CD4-positive, alpha-beta memory T cell (primary cell): ENCODE data around the gene MICAL2. TPM values are rescaled to one million over a fixed set of nuclear protein-coding genes. Genes with fewer than 3 reads are reported as not detected.

Experiments used
- CTCF ChIA-PET: fragments of 350-600 bp; sonication (Branson Sonifier 250); formaldehyde crosslinking; loops from one replicate; lab custom pipeline; 2021; ENCODE audit warnings: inconsistent platforms; ENCODE audit not compliant: partially characterized antibody; lab: Charles Lee
- POLR2A ChIA-PET: fragments of 350-600 bp; sonication (Branson Sonifier 250); formaldehyde crosslinking; loops from one replicate; lab custom pipeline; 2021; ENCODE audit not compliant: partially characterized antibody; lab: Charles Lee
- DNase-seq, 5 donors: peaks; one replicate each; pipeline versions ENCODE4 v3.0.0 to v3.0.0-alpha.2; 2020 to 2022; ENCODE audit warnings: mixed read lengths in 1 of 5
- H3K27ac ChIP-seq: one replicate; pipeline ENCODE4 v1.7.0; 2013; ENCODE audit warnings: low read depth, low read length
- H3K27me3 ChIP-seq: 2 replicates; pipeline ENCODE4 v1.7.0; 2013; ENCODE audit warnings: mild to moderate bottlenecking, low read length, moderate library complexity; ENCODE audit not compliant: insufficient read depth
- H3K36me3 ChIP-seq: 2 replicates; pipeline ENCODE4 v1.7.0; 2013; ENCODE audit warnings: mild to moderate bottlenecking, low read length, moderate library complexity; ENCODE audit not compliant: insufficient read depth
- H3K4me1 ChIP-seq: 2 replicates; pipeline ENCODE4 v1.7.0; 2013; ENCODE audit warnings: mild to moderate bottlenecking, low read length, moderate library complexity; ENCODE audit not compliant: insufficient read depth
- H3K4me3 ChIP-seq, 2 donors: one replicate each; pipeline ENCODE4 v1.7.0; 2013; ENCODE audit warnings: low read length in 2 of 2, mild to moderate bottlenecking in 1 of 2
- H3K9me3 ChIP-seq, 2 donors: one replicate each; pipeline ENCODE4 v1.7.0; 2013; ENCODE audit warnings: low read length in 2 of 2, control low read depth in 1 of 2; ENCODE audit not compliant: control insufficient read depth in 1 of 2
- H3K27ac Mint-ChIP-seq, 7 donors: one replicate each; pipeline ENCODE4 v1.8.0; 2020 to 2021; ENCODE audit warnings: mixed read lengths in 7 of 7, mild to moderate bottlenecking in 6 of 7, inconsistent platforms in 3 of 7, moderate library complexity in 3 of 7
- H3K27me3 Mint-ChIP-seq, 2 donors: one replicate each; pipeline ENCODE4 v1.8.0; 2020 to 2021; ENCODE audit warnings: mixed read lengths in 2 of 2
- H3K36me3 Mint-ChIP-seq, 2 donors: one replicate each; pipeline ENCODE4 v1.8.0; 2020 to 2021; ENCODE audit warnings: mixed read lengths in 2 of 2, inconsistent platforms in 1 of 2, mild to moderate bottlenecking in 1 of 2
- H3K4me1 Mint-ChIP-seq, 4 donors: one replicate each; pipeline ENCODE4 v1.8.0; 2020 to 2021; ENCODE audit warnings: mixed read lengths in 4 of 4, mild to moderate bottlenecking in 1 of 4
- H3K4me3 Mint-ChIP-seq, 8 donors: one replicate each; pipeline ENCODE4 v1.8.0; 2020 to 2021; ENCODE audit warnings: mixed read lengths in 8 of 8, mild to moderate bottlenecking in 7 of 8, moderate library complexity in 6 of 8, inconsistent platforms in 3 of 8
- H3K9me3 Mint-ChIP-seq, 8 donors: one replicate each; pipeline ENCODE4 v1.8.0; 2020 to 2021; ENCODE audit warnings: mixed read lengths in 8 of 8, mild to moderate bottlenecking in 5 of 8, inconsistent platforms in 3 of 8, moderate library complexity in 1 of 8
- intact Hi-C: fragments of 100-400 bp; cut with micrococcal nuclease; formaldehyde crosslinking; loops from one replicate; pipeline ENCODE4 v1.15.1; 2023
- polyA plus RNA-seq, 2 donors: library from polyadenylated mRNA; unstranded; fragments of 300-500 nt; fragmentation: Illumina TruSeq; gene quantifications; one replicate each; pipeline ENCODE4 v1.2.3, GENCODE V29; 2021
- total RNA-seq, 2 experiments: library from RNA; stranded (reverse); gene quantifications; one replicate each; pipeline ENCODE4 v1.2.3, GENCODE V29; 2021

The MICAL2 gene
- total and polyA plus RNA-seq, 4 experiments from 2014 or later, result 10.9 to 38.8 (median 28.2) TPM

DNA sequence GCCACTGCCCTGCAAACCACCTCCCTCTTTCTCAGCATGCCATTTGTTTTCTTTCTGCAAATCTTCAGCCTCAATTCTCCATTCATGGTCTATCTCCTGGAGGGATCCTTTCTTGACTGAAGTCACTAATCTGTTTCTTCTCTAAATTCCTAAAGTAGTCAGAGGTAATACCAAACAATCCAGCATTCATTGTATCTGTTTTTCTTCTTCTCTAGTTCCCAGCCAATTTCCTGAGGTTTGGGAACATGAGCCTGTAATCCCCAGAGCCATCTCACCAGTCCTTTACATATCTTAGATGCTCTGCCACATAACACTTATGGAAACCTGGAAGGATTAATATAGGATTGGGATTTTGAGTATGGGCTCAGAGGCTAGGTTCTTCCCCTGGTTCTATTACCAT, 86.5 kb downstream of the MICAL2 start:
- peaks cover 73% of the 10 kb centered on the region for H3K4me1 ChIP-seq
- POLR2A ChIA-PET, result interaction anchor here (0.9 to 17.9 kb wide), 10 partner anchors 9 to 110 kb away, joined by 3 to 251 read pairs (median 3); no protein-coding TSS in a partner anchor
- CTCF ChIA-PET, result interaction anchor here (1.8 to 6.2 kb wide), 3 partner anchors 27 to 110 kb away, joined by 10 to 54 read pairs (median 32); no protein-coding TSS in a partner anchor
- H3K27me3 Mint-ChIP-seq, result no peaks in the 10 kb centered on the region
- no peaks in the 10 kb centered on the region for H3K27me3 ChIP-seq
- DNase-seq, result no peak
- peaks cover 0 to 4% of the 10 kb centered on the region in 2 donors for H3K36me3 Mint-ChIP-seq
- peak overlapping the region; percentile 86 to 96 (median 92) for H3K4me3 Mint-ChIP-seq
- peak overlapping the region; percentile 87 to 98 (median 98) for H3K27ac Mint-ChIP-seq
- peak overlapping the region; percentile 52 for H3K27ac ChIP-seq
- no peaks in the 10 kb centered on the region for H3K9me3 Mint-ChIP-seq
- intact Hi-C loops, result loop anchor here (1.0 to 5.0 kb wide), 2 partner anchors 39 to 85 kb away; partner anchors contain the start of gene MICAL2
- peaks cover 51 to 85% (median 74%) of the 10 kb centered on the region in 4 donors for H3K4me1 Mint-ChIP-seq
- H3K9me3 ChIP-seq, result no peaks in the 10 kb centered on the region
- peak overlapping the region; percentile 65 to 83 for H3K4me3 ChIP-seq
- H3K36me3 ChIP-seq, result no peaks in the 10 kb centered on the region

GRCh38 chr11:12198251-12199222, 88.1 kb downstream of the MICAL2 start:
- Histone ChIP-seq H3K27me3 (no peaks in the 10 kb centered on the region), H3K4me3 (peak overlapping the region in 1 of 2 donors; percentile 17), H3K4me1 (peaks cover 73% of the 10 kb centered on the region), H3K9me3 (no peaks in the 10 kb centered on the region), H3K27ac (peak overlapping the region; percentile 52), H3K36me3 (no peaks in the 10 kb centered on the region)
- Mint-ChIP-seq H3K9me3 (no peaks in the 10 kb centered on the region), H3K27me3 (no peaks in the 10 kb centered on the region), H3K36me3 (peaks cover 4% of the 10 kb centered on the region in 2 donors), H3K4me1 (peaks cover 52 to 84% (median 69%) of the 10 kb centered on the region in 4 donors), H3K4me3 (peak overlapping the region; percentile 86 to 96 (median 92)), H3K27ac (peak overlapping the region; percentile 87 to 98 (median 98))
- intact Hi-C loops, result loop anchor here (5.0 kb wide), 1 partner anchor 86 kb away; the partner anchor contains the start of gene MICAL2
- POLR2A ChIA-PET, result interaction anchor here (1.1 to 17.9 kb wide), 6 partner anchors 9 to 238 kb away, joined by 3 to 251 read pairs (median 16); no protein-coding TSS in a partner anchor
- CTCF ChIA-PET, result interaction anchor here (1.1 to 6.2 kb wide), 10 partner anchors 9 to 109 kb away, joined by 3 to 54 read pairs (median 4); no protein-coding TSS in a partner anchor
- DNase-seq, result peak in 1 of 5 donors; percentile 17

DNA sequence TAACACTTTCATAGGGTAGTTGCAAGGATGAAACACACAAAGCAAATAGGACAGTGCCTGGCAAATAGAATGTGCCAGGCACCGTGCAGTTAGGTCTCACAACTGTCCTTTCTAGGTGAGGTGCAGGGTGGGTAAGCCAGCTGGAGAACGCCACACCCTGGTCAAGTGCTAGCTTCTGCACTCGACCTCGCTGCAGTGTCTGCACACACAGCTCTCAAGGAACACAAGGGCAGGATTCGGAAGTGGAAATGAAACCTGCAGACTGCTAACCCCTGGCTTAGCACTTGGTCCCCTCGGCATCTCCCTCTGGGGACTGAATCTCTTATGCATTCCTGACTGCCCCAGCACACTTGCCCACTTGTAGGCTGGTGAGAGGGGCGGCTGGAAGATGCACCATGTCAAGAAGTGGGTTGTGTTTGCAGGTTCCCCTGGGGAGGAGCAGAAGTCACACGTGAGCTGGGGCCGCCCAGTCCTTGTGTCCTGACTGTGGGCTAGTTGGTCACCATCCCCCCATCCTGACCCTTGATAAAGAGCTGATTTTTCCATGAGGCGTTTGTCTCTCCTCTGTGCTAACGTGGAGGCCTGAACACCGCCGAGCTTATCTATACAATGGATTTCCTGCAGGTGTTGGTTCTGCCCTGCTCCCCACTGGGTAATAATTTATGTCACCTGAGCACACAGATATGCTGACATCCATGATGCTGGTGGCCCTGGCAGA, 89.0 kb downstream of the MICAL2 start:
- peak overlapping the region; percentile 41 to 96 (median 90) for H3K4me3 Mint-ChIP-seq
- POLR2A ChIA-PET, result interaction anchor here (1.1 to 17.9 kb wide), 7 partner anchors 9 to 239 kb away, joined by 3 to 251 read pairs (median 15); no protein-coding TSS in a partner anchor

DNA sequence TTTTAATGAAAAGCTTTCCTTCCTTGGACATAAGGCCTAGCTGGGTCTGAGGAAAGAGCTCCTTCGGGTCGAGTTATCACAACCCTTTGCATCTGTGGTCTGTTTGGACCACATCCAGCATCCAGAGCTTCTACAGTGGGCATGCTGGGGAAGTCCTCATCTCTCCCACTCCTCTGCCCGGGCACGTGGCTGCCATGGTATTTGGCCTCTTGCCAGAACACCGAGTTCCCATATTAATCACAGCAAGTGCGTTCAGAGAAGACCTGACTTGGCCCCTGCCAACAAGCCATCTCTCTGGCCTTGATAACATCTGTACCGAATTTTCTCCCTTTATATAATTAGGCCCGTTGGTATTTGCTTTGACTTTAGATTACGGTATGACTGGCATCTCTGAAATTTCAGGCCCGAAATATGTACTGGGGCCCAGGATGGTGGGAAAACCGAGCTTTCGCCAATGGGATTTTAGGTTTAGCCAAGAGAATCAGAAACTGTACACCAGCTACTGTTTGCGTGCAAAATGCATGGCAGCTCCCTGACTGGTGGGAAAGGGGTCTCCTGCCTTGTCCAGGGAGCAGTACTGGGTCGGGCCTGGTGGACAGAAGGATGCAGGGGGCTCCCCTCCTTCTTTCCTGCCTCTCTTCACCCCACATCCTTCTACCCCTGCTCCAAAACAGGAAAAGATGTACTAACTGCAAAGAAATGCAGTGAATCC, 90.0 kb downstream of the MICAL2 start:
- Mint-ChIP-seq H3K27me3 (no peaks in the 10 kb centered on the region), H3K4me1 (peaks cover 48 to 67% (median 57%) of the 10 kb centered on the region in 4 donors), H3K36me3 (peaks cover 14 to 17% of the 10 kb centered on the region in 2 donors), H3K4me3 (peak overlapping the region in 4 of 8 donors; percentile 9 to 93 (median 66)), H3K9me3 (no peaks in the 10 kb centered on the region), H3K27ac (peak overlapping the region; percentile 87 to 98 (median 94))
- intact Hi-C loops, result no loop called here
- ChIA-PET POLR2A (interaction anchor here (1.3 to 17.9 kb wide), 5 partner anchors 8 to 36 kb away, joined by 6 to 251 read pairs (median 16); no protein-coding TSS in a partner anchor), CTCF (interaction anchor here (1.0 to 6.2 kb wide), 8 partner anchors 11 to 148 kb away, joined by 3 to 54 read pairs (median 4); no protein-coding TSS in a partner anchor)
- no peak for DNase-seq
- H3K9me3 ChIP-seq, result no peaks in the 10 kb centered on the region
- H3K4me3 ChIP-seq, result no peak overlapping the region
- peaks cover 59% of the 10 kb centered on the region for H3K4me1 ChIP-seq
- H3K27me3 ChIP-seq, result no peaks in the 10 kb centered on the region
- peak overlapping the region; percentile 52 for H3K27ac ChIP-seq
- no peaks in the 10 kb centered on the region for H3K36me3 ChIP-seq

More for the DNA sequence above, 89.0 kb downstream of the MICAL2 start:
- Histone ChIP-seq H3K27me3 (no peaks in the 10 kb centered on the region), H3K36me3 (no peaks in the 10 kb centered on the region), H3K4me3 (peak overlapping the region in 1 of 2 donors; percentile 20), H3K9me3 (no peaks in the 10 kb centered on the region), H3K27ac (peak overlapping the region; percentile 52), H3K4me1 (peaks cover 69% of the 10 kb centered on the region)
- DNase-seq, result peak in 1 of 5 donors; percentile 9
- CTCF ChIA-PET, result interaction anchor here (1.0 to 6.2 kb wide), 12 partner anchors 8 to 146 kb away, joined by 3 to 54 read pairs (median 4); no protein-coding TSS in a partner anchor
- Mint-ChIP-seq H3K27me3 (no peaks in the 10 kb centered on the region), H3K4me1 (peaks cover 52 to 77% (median 62%) of the 10 kb centered on the region in 4 donors), H3K27ac (peak overlapping the region; percentile 87 to 98 (median 98)), H3K36me3 (peaks cover 5 to 9% of the 10 kb centered on the region in 2 donors), H3K9me3 (no peaks in the 10 kb centered on the region)
- intact Hi-C loops, result loop anchor here (5.0 kb wide), 1 partner anchor 87 kb away; the partner anchor contains the start of gene MICAL2

- H3K9me3 Mint-ChIP-seq, result no peaks in the 10 kb centered on the region
- H3K27ac Mint-ChIP-seq, result peak overlapping the region; percentile 87 to 98 (median 94)
- no peak for DNase-seq
- H3K27me3 ChIP-seq, result no peaks in the 10 kb centered on the region
- peak overlapping the region; percentile 52 for H3K27ac ChIP-seq
- H3K4me3 Mint-ChIP-seq, result peak overlapping the region in 2 of 8 donors; percentile 26 to 47
- no peaks in the 10 kb centered on the region for H3K36me3 ChIP-seq
- H3K27me3 Mint-ChIP-seq, result no peaks in the 10 kb centered on the region
- no peak overlapping the region for H3K4me3 ChIP-seq
- H3K4me1 Mint-ChIP-seq, result peaks cover 41 to 60% (median 51%) of the 10 kb centered on the region in 4 donors
- H3K36me3 Mint-ChIP-seq, result peaks cover 17 to 25% of the 10 kb centered on the region in 2 donors
- no peaks in the 10 kb centered on the region for H3K9me3 ChIP-seq
- intact Hi-C loops, result no loop called here
- POLR2A ChIA-PET, result interaction anchor here (0.7 to 17.9 kb wide), 5 partner anchors 11 to 114 kb away, joined by 3 to 251 read pairs (median 16); no protein-coding TSS in a partner anchor
- CTCF ChIA-PET, result interaction anchor here (1.0 to 6.2 kb wide), 4 partner anchors 12 to 34 kb away, joined by 4 to 54 read pairs (median 18); no protein-coding TSS in a partner anchor
- peaks cover 54% of the 10 kb centered on the region for H3K4me1 ChIP-seq
Measured at GRCh38 chr11:12200991-12201985, 90.9 kb downstream of the MICAL2 start.
